ENCODE data around the gene NRXN3.

The NRXN3 gene

GRCh38 chr14:79285263-79285662 lies 1115.1 kb downstream of the NRXN3 start:
- no peak for DNase-seq (ENCODE audit: low read depth)

GRCh38 chr14:79287976-79288375 lies 1117.8 kb downstream of the NRXN3 start:
- no peak for DNase-seq (ENCODE audit: low read depth)

- no peak for DNase-seq (ENCODE audit: low read depth)
These were observed 1123.5 kb downstream of the NRXN3 start for GRCh38 chr14:79293482-79294177.

- DNase-seq (ENCODE audit: low read depth): no peak
These were observed 1124.3 kb downstream of the NRXN3 start for GRCh38 chr14:79294499-79294898.

- DNase-seq (ENCODE audit: low read depth): no peak
These were observed 1125.2 kb downstream of the NRXN3 start for GRCh38 chr14:79295385-79295784.

GRCh38 chr14:79298373-79298772 lies 1128.2 kb downstream of the NRXN3 start:
- DNase-seq (ENCODE audit: low read depth): no peak

GRCh38 chr14:79299162-79299561 lies 1129.0 kb downstream of the NRXN3 start:
- DNase-seq (ENCODE audit: low read depth): no peak

- DNase-seq (ENCODE audit: low read depth): no peak
These were observed 1134.1 kb downstream of the NRXN3 start for GRCh38 chr14:79304279-79304678.

- no peak for DNase-seq (ENCODE audit: low read depth)
These were observed 1136.4 kb downstream of the NRXN3 start for GRCh38 chr14:79306546-79306945.

GRCh38 chr14:79318371-79318770 lies 1148.2 kb downstream of the NRXN3 start:
- no peak for DNase-seq (ENCODE audit: low read depth)

- DNase-seq (ENCODE audit: low read depth): no peak
These were observed 1150.4 kb downstream of the NRXN3 start for GRCh38 chr14:79320561-79320960.

GRCh38 chr14:79321070-79321469 lies 1150.9 kb downstream of the NRXN3 start:
- DNase-seq (ENCODE audit: low read depth): no peak

- DNase-seq (ENCODE audit: low read depth): no peak
These were observed 1154.9 kb downstream of the NRXN3 start for GRCh38 chr14:79325071-79325470.

GRCh38 chr14:79325557-79325956 lies 1155.4 kb downstream of the NRXN3 start:
- DNase-seq (ENCODE audit: low read depth): no peak

GRCh38 chr14:79328863-79329262 lies 1158.7 kb downstream of the NRXN3 start:
- no peak for DNase-seq (ENCODE audit: low read depth)

GRCh38 chr14:79331830-79332229 lies 1161.7 kb downstream of the NRXN3 start:
- DNase-seq (ENCODE audit: low read depth): no peak

GRCh38 chr14:79332504-79333197 lies 1162.5 kb downstream of the NRXN3 start:
- no peak for DNase-seq (ENCODE audit: low read depth)

GRCh38 chr14:79333198-79333546 lies 1163.0 kb downstream of the NRXN3 start:
- DNase-seq (ENCODE audit: low read depth): no peak

- DNase-seq (ENCODE audit: low read depth): no peak
These were observed 1164.1 kb downstream of the NRXN3 start for GRCh38 chr14:79334272-79334671.

- no peak for DNase-seq (ENCODE audit: low read depth)
These were observed 1167.6 kb downstream of the NRXN3 start for GRCh38 chr14:79337761-79338160.

- no peak for DNase-seq (ENCODE audit: low read depth)
These were observed 1172.8 kb downstream of the NRXN3 start for GRCh38 chr14:79342942-79343341.

- DNase-seq (ENCODE audit: low read depth): no peak
These were observed 1180.8 kb downstream of the NRXN3 start for GRCh38 chr14:79351011-79351410.

GRCh38 chr14:79352076-79352630 lies 1182.0 kb downstream of the NRXN3 start:
- no peak for DNase-seq (ENCODE audit: low read depth)

- DNase-seq (ENCODE audit: low read depth): no peak
These were observed 1184.2 kb downstream of the NRXN3 start for GRCh38 chr14:79354336-79354735.
